Gastroesophageal sphincter (tissue), 3 donors: ENCODE data around the gene FFAR3.

Source experiments
- CTCF ChIP-seq, 4 experiments: fragments of 200-600 bp in 2 of 4; fragments of 450-650 bp in 2 of 4; sonication (generic) in 1 of 4; IDR thresholded peaks; one replicate each; pipeline ENCODE4 v1.5.1; 2017 to 2019; ENCODE audit warnings: antibody characterized with exemption in 4 of 4, mild to moderate bottlenecking in 2 of 4, moderate library complexity in 2 of 4
- POLR2A ChIP-seq, 2 donors: fragments of 450-650 bp; IDR thresholded peaks; one replicate each; pipeline ENCODE4 v1.6.1; 2017; ENCODE audit warnings: antibody characterized with exemption in 2 of 2, mild to moderate bottlenecking in 2 of 2, moderate library complexity in 1 of 2

DNA sequence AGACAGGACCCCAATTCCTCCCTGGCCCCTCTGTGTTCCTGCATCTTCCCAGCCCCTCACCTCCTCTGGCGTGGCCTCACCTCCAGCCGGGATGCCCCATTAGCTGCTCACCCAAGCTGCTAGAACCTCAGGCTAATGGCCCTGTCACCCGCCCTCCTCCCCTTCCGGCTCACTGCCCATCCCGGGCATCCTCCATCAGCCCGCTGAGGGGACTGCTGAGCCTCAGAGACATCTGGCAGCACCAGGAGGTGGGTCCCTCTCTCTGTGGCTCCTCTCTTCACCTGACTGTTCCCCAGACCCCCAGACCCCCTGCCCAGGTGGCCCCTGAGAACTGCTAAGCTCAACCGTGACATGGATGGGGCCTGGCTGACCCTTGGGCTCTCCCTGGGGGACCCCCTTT lies 7.7 kb upstream of the FFAR3 start:
- TF ChIP-seq POLR2A (IDR thresholded peaks at IDR 0.05), result no peak
- no peak for TF ChIP-seq CTCF (IDR thresholded peaks at IDR 0.05)
